Nucleus accumbens (tissue), 56 donors: ENCODE results near the gene PARVG.
A peak's percentile ranks its signal among the peaks of the same experiment; 100 is the strongest.

ENCODE experiments used
- DNase-seq, 56 donors: peaks; one replicate each; lab custom pipeline; 2025; lab: John Stamatoyannopoulos, UW

The PARVG gene

GRCh38 chr22:44180706-44181032 is at the start of gene PARVG:
TSS of gene PARVG (plus strand) at chr22:44180925. CDS start at chr22:44183330, 2,405 bp downstream.
- no peak for DNase-seq

GRCh38 chr22:44131412-44131811 is 49.3 kb upstream of the PARVG start:
- DNase-seq = no peak

- DNase-seq = no peak
Observed at GRCh38 chr22:44131989-44132685, 48.6 kb upstream of the PARVG start.

- DNase-seq = no peak
Observed at GRCh38 chr22:44132724-44133123, 48.0 kb upstream of the PARVG start.

GRCh38 chr22:44133161-44133560 is 47.6 kb upstream of the PARVG start:
- no peak for DNase-seq

- peak in 7 of 56 donors; percentile 6 to 53 (median 33) for DNase-seq
Observed at GRCh38 chr22:44133901-44134571, 46.7 kb upstream of the PARVG start.

- no peak for DNase-seq
Observed at GRCh38 chr22:44136112-44136511, 44.6 kb upstream of the PARVG start.

GRCh38 chr22:44136786-44137185 is 43.9 kb upstream of the PARVG start:
- DNase-seq = no peak

GRCh38 chr22:44137415-44137814 is 43.3 kb upstream of the PARVG start:
- no peak for DNase-seq

- no peak for DNase-seq
Observed at GRCh38 chr22:44139773-44140172, 41.0 kb upstream of the PARVG start.

GRCh38 chr22:44142421-44143104 is 38.2 kb upstream of the PARVG start:
- DNase-seq = peak in 20 of 56 donors; percentile 3 to 65 (median 25)

GRCh38 chr22:44143105-44143474 is 37.6 kb upstream of the PARVG start:
- DNase-seq = no peak

GRCh38 chr22:44143579-44143978 is 37.1 kb upstream of the PARVG start:
- no peak for DNase-seq

GRCh38 chr22:44144046-44144569 is 36.6 kb upstream of the PARVG start:
- DNase-seq = no peak

- DNase-seq = no peak
Observed at GRCh38 chr22:44145544-44145943, 35.2 kb upstream of the PARVG start.

- DNase-seq = no peak
Observed at GRCh38 chr22:44146088-44146861, 34.5 kb upstream of the PARVG start.

- no peak for DNase-seq
Observed at GRCh38 chr22:44147008-44147645, 33.6 kb upstream of the PARVG start.

GRCh38 chr22:44147821-44148574 is 32.7 kb upstream of the PARVG start:
- no peak for DNase-seq

- no peak for DNase-seq
Observed at GRCh38 chr22:44151676-44152075, 29.0 kb upstream of the PARVG start.

- no peak for DNase-seq
Observed at GRCh38 chr22:44153710-44154109, 27.0 kb upstream of the PARVG start.
